Pulmonary artery endothelial cell (primary cell): Measurements from ENCODE around the gene SPTBN5. TPM values are rescaled to one million over a fixed set of nuclear protein-coding genes. Genes with fewer than 3 reads are reported as not detected.

Experiments used
- DNase-seq: peaks from one replicate; pipeline ENCODE4 v3.0.0-alpha.2; 2011; ENCODE audit warnings: low read depth, low spot score
- total RNA-seq: library from RNA; depleted of rRNA; stranded (reverse); fragments of >200 nt; gene quantifications from 2 replicates; pipeline ENCODE4 v1.2.3, GENCODE V29; 2014

The SPTBN5 gene
- total RNA-seq, 1 donor from 2014 or later: 3.6 TPM

GRCh38 chr15:41926185-41927056 lies 32.6 kb upstream of the SPTBN5 start:
- DNase-seq: no peak

DNA sequence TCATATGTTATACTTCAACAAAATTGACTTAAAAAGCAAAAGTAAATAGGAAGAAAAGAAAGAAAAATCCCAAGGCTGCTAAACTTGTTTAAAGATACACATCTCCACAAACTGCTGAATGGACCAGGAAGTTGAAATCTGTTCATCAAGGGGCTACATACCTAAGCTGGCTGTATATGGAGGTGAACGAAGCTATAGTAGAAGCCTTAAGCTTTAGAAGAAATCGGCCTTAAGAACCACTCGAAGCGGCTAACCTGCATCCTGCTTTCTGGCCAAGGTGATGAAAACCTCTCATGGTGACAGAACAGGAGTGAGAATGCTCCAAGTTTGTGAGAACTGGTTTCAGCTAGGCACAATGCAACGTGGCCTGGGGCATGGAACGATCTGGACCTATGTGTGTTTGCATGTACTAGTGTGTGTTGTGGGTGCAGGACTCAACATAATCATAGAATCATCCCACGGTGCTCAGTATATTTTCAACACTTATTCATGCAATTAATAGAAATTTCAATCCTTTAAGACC lies 31.3 kb upstream of the SPTBN5 start:
- DNase-seq: no peak

DNA sequence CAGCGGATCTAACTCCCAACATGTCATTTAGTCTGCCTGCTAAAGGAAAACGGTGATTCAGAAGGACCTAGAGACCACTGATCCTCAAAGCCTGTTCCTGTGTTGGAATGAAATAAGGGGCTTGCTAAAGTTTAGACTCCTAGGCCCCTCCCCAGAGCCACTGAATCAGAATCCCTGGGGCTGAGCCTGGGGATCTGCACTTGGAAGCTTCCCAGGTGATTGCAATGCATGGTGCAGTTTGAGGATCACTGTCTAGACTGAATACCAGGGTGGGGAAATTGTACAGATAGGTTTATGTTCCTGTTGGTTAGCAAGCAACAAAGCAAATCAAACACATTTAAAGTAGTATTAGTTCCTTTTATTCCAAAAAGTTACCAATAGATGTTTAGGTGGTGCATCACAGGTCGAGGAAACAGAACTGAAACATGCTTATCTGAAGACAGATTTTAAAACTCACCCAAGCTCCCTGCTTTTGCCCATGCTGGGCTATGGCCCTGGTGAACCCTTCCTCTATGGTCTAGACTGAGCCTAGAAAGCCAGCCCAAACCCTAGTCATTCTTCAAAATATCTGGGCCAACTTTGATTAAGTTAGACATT lies 29.6 kb upstream of the SPTBN5 start:
- no peak for DNase-seq

DNA sequence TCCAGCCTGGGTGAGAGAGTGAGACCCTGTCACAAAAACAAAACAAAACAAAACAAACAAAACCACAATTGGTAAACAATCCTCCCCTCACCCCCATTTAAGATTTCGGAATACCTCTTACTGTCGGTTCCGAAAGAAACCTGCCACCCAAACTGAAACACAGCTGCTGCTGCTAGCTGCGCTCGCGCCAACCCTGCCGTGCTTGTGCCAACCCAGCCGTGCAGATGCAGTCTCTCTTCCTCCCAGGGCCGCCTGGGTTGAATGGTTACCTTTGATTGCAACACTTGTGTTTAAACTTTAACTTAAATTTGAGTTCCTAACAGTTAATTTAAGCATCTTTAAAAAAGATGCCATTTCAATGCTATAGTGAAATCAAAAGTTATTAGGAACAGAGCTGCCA lies 28.5 kb upstream of the SPTBN5 start:
- no peak for DNase-seq

- no peak for DNase-seq
Measured at GRCh38 chr15:41921639-41922038, 27.8 kb upstream of the SPTBN5 start.

DNA sequence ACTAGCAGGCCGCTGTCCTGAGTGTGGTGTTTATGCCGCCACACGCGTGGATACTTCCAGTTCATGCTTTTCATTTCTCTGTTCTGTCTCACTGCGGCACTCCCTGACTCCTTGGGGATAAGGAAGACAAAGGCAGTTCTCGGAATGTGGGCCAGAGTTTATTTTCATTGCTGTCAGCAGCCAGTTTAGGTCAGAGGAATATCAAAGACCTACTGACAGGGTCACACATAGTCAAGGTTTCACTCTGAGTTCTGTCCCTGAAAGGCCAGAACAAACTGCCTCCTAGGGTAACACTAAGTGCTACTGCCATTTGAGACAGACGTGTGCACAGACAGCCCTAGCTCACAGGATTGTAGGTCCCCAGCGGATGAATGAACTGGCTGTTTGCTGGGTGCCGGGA lies 27.3 kb upstream of the SPTBN5 start:
- DNase-seq: no peak

GRCh38 chr15:41919954-41920538 lies 26.2 kb upstream of the SPTBN5 start:
- peak; percentile 85 for DNase-seq

DNA sequence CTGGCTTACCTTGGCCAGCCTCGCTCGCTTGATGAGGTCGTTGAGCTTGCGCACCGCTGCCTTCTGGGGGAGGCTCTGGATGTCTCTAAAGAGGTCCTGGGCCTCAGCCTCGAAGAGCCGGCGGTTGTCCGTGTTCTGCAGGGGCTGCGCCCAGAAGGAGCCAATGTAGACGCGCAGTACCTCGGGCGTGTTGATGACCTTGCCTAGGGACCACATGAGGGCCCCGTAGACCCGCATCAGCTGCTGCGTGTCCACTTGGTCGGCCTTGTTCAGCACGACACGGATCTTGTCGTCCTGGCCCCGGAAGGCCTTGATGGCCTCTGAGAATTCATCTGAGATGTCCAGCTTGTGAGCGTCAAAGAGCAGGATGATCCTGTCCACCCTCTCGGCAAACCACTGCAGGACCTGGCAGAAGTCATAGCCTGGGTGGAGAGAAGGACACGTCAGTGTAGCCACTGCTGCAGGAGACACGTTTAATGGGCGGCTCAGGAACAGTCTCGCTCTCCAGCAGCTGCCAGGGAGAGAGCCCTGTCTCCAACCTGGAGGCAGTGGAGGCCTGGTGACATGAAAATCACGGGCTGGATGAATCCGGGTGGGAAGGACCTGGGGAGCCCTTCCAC lies 25.5 kb upstream of the SPTBN5 start:
- DNase-seq: no peak

DNA sequence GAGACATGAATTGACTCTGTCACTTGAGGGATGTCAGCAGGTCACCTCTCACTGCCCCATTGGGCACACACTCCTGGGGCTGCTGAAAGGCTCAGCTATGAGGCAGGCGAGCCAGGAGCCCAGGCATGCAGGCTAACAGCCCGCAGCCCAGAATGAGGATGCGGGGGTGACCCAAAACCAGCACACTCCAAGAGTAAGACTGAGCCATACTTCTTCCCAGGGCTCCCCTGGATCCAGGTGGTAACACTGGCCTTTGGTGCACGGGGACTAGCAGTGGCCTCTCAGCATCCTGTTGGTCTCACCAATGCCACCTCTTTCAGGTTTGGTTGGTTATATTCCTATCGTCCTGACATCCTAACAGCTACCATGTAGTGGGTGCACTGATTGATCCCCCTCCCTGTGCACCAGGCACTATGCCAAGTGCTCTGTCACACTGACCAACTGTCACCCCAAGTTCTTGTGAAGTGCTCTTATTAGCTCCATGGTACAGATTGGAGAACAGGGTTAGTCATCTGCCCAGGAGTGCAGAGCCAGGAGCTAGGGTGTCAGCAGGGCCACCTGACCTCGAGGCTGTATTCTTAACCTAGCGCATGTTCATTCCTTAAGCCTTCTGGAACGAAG lies 24.8 kb upstream of the SPTBN5 start:
- no peak for DNase-seq

DNA sequence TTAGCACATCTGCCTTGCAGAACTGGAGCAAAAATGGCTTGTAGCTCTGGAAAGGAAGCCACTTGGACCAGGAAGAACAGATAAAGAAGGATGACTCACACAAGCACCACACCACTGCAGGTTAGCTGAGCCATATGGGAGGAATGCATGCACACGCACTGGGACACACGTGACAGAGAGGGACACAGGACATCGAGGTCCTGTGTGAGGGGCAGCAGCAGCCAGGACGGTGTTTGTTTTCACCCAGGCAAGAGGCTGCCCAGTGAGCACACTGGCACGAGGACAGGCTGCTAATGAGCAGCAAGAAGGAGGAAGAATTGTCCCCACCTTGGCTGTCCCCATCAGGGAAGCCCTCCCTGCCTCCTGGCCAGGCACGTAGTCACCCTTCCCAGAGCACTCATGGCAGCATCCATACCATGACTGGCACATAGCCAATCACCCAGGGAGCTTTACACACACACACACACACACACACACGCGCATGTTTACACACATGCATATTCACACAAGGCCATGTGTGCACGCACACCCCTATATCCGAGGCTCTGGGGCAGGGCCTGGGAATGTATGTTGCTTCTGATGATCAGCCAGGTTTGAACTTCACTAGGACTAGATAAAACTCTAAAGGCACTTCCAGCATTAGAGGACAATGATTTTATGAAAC lies 24.0 kb upstream of the SPTBN5 start:
- peak; percentile 56 for DNase-seq

DNA sequence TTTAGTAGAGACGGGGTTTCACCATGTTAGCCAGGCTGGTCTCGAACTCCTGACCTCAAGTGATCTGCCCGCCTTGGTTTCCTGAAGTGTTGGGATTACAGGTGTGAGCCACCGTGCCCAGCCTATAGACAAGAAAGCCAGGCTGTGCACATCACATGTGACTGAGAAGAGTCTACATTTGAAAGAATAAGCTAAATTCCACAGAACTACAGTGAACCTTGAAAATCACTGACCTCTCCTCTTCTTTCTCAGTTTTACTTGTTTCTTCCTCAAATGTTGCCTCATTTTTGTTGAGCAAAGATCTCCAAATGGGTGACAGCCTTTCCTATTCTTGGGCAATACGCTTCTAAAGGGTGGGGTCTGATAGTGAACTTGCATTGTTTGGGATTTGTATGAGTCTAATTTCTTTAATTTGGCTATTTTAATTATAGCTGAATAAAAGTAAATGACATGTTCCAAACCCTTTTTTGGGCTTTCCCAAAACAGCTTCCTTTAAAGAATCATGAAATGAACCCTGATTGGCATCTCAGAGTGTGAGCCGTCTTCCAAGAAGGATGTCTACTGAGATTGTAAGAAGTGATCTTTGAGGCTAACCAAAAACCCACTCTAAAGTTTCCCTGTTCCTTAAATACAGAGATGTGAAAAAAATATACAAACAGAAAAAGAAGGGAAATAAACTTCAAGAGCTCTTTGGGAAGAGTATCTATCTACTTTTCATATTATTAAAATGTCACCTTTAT lies 21.6 kb upstream of the SPTBN5 start:
- DNase-seq: no peak

- DNase-seq: no peak
Measured at GRCh38 chr15:41914411-41914810, 20.6 kb upstream of the SPTBN5 start.

GRCh38 chr15:41913256-41913655 lies 19.4 kb upstream of the SPTBN5 start:
- DNase-seq: no peak

DNA sequence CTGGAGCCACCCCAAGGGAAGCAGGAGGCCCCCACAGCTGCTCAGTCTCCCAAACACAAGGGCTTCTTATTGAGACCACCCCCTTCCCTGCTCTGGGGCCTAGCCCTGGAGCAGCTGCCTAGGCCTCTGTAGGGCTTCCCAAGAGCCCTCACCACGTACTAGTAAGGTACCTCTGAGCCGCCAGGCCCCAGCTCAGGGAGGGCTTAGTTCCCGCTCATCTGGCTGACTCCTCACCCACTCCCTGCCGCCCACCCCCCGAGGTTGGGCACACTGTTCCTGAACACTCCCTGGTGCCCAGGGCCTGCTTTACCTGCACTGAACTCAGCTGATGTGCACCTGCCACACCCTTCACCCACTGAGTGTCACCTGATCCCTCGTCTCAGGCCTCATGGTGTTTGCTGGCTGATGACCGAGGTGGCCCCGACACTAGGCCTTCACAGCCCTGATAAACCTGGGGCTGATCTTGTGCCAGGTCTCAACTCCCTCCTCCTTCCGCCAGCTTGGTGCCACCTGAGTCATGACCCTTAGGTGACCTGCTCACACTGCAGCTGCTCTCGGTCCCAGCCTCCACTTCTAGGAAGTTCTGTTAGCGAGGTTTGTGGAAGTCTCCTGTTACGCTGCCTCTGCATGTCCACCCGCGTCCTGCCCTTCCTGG lies 18.0 kb upstream of the SPTBN5 start:
- no peak for DNase-seq

GRCh38 chr15:41908736-41909461 lies 15.0 kb upstream of the SPTBN5 start:
- DNase-seq: no peak

- DNase-seq: no peak
Measured at GRCh38 chr15:41907141-41907540, 13.3 kb upstream of the SPTBN5 start.

DNA sequence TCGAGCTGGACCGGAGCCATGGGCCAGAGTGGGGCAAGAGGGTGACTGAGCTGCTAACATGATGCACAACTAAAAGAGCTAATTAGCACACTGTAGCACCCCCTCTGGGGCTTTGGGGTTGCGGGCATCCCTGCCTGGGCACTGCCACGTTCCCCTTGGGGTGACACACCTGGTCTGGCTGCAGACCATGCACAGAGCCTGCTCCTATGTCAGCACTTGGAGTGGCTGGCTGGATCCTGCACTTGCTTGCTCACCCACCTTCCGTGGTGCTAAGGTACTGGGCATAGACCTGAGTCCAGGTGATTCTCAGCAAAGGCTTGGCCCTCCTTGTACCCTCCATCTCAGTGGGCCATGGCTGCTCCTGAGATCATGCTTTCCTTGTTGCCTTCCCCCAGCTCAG lies 12.8 kb upstream of the SPTBN5 start:
- no peak for DNase-seq

DNA sequence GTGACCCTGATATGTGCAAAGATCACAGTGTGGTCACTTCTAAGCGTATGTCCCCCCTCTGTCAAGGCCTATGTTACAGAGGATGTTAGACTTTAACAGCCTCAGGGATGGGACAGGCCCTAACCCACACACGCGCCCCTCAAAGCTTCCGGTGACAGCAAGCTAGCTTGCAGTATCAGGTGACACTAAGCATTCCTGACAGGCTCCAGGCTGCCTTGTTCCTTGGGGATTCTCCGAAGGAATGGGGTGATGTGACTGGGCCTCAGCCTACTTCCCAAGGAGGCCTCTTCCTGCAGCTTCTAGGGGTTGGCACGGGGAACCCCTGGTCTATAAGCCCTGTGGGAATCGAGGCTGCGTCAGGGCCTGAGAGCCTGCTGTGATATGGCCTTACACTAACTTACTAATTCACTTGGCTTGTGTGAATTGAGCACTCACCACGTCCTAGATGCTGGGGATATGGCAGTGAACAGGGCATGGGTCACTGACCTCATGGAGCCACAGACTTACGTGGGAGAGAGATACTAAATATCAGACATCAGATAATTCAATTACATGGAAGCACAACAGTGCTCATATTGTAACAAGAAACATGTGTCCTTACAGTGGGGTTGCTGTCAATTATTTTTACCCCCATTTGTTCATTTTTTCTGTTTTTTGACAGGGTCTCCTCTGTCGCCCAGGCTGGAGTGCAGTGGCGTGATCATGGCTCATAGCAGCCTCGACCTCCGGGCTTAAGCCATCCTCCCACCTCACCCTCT lies 11.4 kb upstream of the SPTBN5 start:
- no peak for DNase-seq
